ENCODE data around the gene RTKN2.
"Not testable (repeated sequence)": the region's sequence is repeated elsewhere in the genome, so short reads cannot be mapped to it uniquely, and the experiment has no call there.

The RTKN2 gene, protein sequence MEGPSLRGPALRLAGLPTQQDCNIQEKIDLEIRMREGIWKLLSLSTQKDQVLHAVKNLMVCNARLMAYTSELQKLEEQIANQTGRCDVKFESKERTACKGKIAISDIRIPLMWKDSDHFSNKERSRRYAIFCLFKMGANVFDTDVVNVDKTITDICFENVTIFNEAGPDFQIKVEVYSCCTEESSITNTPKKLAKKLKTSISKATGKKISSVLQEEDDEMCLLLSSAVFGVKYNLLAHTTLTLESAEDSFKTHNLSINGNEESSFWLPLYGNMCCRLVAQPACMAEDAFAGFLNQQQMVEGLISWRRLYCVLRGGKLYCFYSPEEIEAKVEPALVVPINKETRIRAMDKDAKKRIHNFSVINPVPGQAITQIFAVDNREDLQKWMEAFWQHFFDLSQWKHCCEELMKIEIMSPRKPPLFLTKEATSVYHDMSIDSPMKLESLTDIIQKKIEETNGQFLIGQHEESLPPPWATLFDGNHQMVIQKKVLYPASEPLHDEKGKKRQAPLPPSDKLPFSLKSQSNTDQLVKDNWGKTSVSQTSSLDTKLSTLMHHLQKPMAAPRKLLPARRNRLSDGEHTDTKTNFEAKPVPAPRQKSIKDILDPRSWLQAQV

DNA sequence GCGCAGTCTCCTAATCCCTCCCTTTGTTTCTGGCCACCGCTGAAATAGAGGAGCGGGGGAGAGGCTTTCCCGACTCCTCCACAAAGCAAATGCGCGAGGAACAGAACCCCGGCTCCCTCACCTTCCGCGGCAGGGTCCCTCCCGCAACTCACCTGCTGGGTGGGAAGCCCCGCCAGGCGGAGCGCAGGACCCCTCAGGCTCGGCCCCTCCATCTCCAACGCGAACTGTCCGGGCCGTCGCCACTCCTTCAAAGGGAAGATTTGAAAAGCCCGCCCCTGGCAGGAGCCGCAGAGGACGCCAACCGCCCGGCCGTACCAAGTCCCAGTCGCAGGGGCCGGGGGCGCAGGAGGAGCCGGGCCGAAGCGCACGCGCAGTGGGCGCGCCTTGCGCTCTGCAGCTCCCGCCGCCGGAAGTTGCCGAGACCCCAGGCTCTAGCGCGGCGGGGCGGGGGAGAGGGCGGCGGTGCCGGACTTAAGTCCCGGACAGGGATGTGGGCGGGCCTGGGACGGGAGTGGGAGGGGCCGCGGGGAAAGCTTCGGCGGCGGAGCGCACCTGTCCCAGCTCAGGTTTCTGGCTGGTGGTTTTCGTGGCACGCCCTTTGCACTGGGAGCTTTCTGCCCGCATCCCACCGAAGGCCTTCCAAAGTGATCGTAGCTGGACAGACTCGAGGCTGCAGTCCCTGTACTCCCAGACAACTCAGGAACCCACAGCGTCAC is at the start of gene RTKN2:
Gene RTKN2 (minus strand): TSS at position 446 of the 716 bp plus-strand sequence. CDS start 234 bp downstream, at position 212.
- no peak for TF ChIP-seq JUND (IDR thresholded peaks at IDR 0.05; ENCODE audit: low read depth)
- in situ Hi-C loops (cut with HindIII; ENCODE audit: low pct_unique_long_range_greater_than_20kb, low sequenced_read_pairs) = no loop called here

DNA sequence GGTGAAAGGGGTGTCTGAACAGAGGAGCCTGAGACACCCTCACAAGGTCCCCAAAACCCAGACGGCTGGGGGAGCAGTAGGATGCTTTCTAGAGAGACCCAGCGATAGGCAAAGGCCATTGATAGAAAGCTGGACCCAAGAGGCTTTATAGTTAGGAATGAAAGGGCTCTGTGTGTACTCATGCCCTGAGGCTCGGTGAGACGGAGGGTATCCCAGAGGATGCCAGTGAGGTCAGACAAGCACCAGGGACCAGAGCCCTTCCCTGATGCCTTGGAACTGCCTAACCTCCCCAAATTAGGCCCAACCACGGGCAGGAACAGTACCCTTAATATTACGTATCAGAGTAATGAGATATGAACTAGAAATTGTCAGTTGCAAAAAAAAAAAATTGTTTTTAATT is 48.6 kb upstream of the RTKN2 start:
- in situ Hi-C loops (cut with HindIII; ENCODE audit: low pct_unique_long_range_greater_than_20kb, low sequenced_read_pairs) = no loop called here
- no peak for DNase-seq (ENCODE audit: low read depth in 1 of 2, low spot score in 1 of 2)
- TF ChIP-seq JUND (IDR thresholded peaks at IDR 0.05; ENCODE audit: low read depth) = no peak

More for the DNA sequence above, at the start of gene RTKN2:
- DNase-seq (ENCODE audit: low read depth in 1 of 2, low spot score in 1 of 2) = peak; percentile 93 to 98

DNA sequence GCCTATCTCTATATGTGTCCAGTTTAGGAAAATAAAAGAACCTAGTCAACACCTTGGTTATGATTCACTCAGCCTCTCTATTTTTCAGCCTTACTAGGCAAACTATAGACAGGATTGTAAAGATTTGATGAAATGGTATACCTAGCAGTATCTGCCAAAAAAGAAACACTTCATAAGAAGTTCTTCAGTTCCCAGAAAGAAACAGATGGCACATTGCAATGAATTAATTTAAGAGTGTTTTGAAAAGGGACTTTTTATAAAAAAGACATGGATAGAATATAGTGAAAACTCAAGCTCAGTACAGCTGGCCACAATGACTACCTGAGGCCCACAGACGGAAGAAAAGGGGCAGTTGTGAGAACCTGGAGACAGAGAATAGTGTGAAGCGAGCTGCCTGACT is 40.6 kb upstream of the RTKN2 start:
- no peak for TF ChIP-seq JUND (IDR thresholded peaks at IDR 0.05; ENCODE audit: low read depth)
- DNase-seq (ENCODE audit: low read depth in 1 of 2, low spot score in 1 of 2) = no peak
- in situ Hi-C loops (cut with HindIII; ENCODE audit: low pct_unique_long_range_greater_than_20kb, low sequenced_read_pairs) = no loop called here

DNA sequence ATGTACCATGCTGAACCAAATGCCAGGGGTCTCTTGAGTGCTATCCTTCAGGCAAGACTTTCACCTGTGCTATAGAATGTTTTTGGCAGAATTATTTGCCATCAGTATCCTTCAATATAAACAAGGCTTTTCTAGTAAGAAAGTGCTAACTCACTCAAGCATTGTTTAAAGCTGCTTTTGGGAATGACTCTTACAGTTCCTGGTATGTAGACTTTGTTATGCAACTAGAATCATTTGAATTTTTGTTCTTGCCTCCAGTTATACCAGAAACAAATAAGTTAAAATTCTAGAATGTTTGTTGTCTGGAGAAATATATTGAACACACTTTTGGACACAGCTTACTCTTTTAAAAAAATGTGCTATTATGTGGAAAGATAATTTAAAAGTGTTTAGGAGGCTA is 39.5 kb upstream of the RTKN2 start:
- DNase-seq (ENCODE audit: low read depth in 1 of 2, low spot score in 1 of 2) = no peak
- in situ Hi-C loops (cut with HindIII; ENCODE audit: low pct_unique_long_range_greater_than_20kb, low sequenced_read_pairs) = no loop called here
- no peak for TF ChIP-seq JUND (IDR thresholded peaks at IDR 0.05; ENCODE audit: low read depth)

DNA sequence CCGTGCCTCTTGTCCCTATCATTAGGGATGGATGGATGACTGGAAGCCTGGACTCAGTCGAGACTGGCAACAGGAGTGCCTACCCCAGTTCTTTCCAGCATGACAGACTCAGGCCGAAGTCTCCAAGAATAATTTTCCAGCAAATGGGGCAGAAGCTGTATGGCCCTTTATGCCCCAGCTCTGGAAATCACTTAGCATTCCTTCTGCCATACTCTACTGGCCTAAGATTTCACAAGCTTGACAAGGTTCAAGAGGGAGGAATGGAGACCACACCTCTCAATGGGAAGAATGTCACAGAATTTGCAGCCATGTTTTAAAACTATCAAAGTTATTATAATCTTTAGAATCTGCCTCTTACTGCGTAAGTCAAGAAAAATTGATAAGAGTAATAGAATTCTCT is 39.0 kb upstream of the RTKN2 start:
- TF ChIP-seq JUND (IDR thresholded peaks at IDR 0.05; ENCODE audit: low read depth) = no peak
- no peak for DNase-seq (ENCODE audit: low read depth in 1 of 2, low spot score in 1 of 2)
- in situ Hi-C loops (cut with HindIII; ENCODE audit: low pct_unique_long_range_greater_than_20kb, low sequenced_read_pairs) = no loop called here

DNA sequence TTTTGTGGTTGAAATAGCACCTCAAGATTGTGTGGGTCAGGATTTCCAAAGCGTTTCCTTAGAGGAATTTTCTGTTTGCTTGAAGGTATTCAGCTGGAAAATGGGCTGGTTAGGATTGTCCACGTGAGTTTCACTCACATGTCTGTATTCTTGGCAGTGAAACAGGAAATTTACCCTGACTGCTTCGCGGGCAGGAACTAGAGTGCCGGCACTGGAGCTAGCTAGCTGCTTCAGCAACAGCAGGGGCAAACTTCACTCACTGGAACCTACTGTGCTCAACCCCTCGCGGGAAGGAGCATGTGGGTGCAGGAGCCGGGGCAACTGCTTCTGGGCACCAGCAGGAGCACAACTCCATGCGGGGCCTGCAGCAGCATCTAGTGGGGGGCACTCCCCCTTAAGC is 38.0 kb upstream of the RTKN2 start:
- DNase-seq (ENCODE audit: low read depth in 1 of 2, low spot score in 1 of 2) = no peak
- in situ Hi-C loops (cut with HindIII; ENCODE audit: low pct_unique_long_range_greater_than_20kb, low sequenced_read_pairs) = no loop called here
- TF ChIP-seq JUND (IDR thresholded peaks at IDR 0.05; ENCODE audit: low read depth) = no peak

DNA sequence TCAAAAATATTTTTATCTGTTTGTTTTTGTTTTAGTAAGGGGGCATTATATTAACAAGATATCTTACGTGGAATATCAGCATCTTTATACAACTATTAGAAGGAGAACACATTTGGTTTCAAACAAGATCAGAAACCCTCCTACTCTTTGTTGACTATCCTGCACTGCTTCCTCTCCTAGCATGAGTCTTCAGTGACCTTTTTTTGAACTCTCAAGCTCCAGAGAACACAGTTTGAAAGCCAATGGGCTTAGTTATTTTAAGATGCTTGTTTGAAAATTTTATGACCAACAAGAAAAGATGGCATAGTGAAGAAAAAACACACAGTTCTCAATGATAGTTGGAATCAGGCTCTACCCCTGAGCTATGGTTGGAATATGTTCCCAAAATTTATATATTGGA is 37.2 kb upstream of the RTKN2 start:
- no peak for DNase-seq (ENCODE audit: low read depth in 1 of 2, low spot score in 1 of 2)
- in situ Hi-C loops (cut with HindIII; ENCODE audit: low pct_unique_long_range_greater_than_20kb, low sequenced_read_pairs) = no loop called here
- TF ChIP-seq JUND (IDR thresholded peaks at IDR 0.05; ENCODE audit: low read depth) = no peak

DNA sequence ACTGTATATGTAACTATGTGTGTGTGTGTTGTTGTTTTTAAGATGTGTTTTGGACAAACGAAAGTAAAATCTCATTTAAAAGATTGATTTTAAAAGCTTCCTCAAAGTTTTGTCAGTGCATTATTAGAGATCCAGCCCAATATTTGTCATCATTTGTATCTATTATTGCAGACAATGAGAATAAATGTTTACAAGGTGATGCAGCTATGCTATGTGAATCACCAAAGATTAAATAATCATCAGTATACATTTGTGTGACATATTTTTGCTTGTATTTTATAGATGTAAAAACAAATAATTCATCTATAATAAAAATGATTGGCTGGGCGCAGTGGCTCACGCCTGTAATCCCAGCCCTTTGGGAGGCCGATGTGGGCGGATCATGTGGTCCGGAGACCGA is 35.3 kb upstream of the RTKN2 start:
- in situ Hi-C loops (cut with HindIII; ENCODE audit: low pct_unique_long_range_greater_than_20kb, low sequenced_read_pairs) = no loop called here
- DNase-seq (ENCODE audit: low read depth in 1 of 2, low spot score in 1 of 2) = no peak
- TF ChIP-seq JUND (IDR thresholded peaks at IDR 0.05; ENCODE audit: low read depth) = no peak

DNA sequence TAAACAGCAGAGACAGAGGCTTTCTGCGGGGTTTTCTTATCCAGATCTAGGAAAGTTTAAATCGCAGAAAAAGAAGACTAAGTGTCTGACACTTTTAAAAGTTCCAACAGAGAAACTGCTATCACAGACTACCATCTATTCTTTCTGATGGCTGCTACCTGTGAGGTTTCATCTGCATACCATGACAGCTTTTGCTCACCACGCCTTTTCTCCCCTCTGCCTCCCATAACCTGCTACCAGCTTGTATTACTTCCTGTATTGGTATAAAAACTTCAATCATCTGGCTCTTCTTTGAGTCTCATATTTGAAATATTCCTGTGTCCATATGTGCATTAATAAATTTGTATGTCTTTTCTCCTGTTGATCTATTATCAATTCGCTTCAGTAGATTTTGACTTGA is 34.1 kb upstream of the RTKN2 start:
- in situ Hi-C loops (cut with HindIII; ENCODE audit: low pct_unique_long_range_greater_than_20kb, low sequenced_read_pairs) = no loop called here
- DNase-seq (ENCODE audit: low read depth in 1 of 2, low spot score in 1 of 2) = no peak
- TF ChIP-seq JUND (IDR thresholded peaks at IDR 0.05; ENCODE audit: low read depth) = no peak

DNA sequence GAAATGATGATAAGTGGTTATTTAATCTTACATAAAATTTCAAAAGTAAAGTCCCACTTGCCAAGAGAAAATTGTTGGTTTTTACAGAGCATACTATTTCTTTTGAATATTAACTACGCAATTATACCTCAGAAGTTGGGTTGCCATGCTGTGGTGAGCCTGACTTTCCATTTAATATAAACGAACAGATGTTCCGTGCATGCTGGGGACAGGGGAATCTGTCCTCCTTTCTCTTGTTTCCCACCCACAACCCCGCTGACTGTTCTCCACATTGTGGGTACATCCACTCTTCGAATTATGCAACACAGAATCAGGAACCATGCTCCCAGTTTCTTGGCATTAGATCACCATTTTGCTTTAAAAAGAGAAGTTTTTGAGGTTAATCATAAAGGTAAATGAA is 29.2 kb upstream of the RTKN2 start:
- no peak for DNase-seq (ENCODE audit: low read depth in 1 of 2, low spot score in 1 of 2)
- no peak for TF ChIP-seq JUND (IDR thresholded peaks at IDR 0.05; ENCODE audit: low read depth)
- in situ Hi-C loops (cut with HindIII; ENCODE audit: low pct_unique_long_range_greater_than_20kb, low sequenced_read_pairs) = no loop called here

DNA sequence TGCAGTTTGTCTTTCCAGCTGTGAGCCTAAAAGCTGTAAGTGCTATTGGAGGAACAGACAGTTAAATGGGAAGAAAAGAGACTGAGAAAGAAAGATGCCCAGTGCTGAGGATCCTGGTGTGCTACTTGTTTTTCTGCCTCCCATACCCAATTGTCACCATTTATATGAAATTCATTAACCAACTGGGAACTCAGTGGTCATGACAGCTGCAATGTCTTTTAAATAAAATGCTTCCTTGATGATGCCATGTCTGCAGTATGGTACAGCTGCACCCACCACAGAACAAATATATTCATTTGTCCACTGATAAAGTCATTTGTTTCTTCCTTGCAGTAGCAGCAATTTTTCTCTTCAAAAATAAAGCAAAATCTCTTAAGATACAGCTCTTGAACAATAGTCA is 15.6 kb upstream of the RTKN2 start:
- in situ Hi-C loops (cut with HindIII; ENCODE audit: low pct_unique_long_range_greater_than_20kb, low sequenced_read_pairs) = no loop called here
- TF ChIP-seq JUND (IDR thresholded peaks at IDR 0.05; ENCODE audit: low read depth) = no peak
- DNase-seq (ENCODE audit: low read depth in 1 of 2, low spot score in 1 of 2) = no peak

DNA sequence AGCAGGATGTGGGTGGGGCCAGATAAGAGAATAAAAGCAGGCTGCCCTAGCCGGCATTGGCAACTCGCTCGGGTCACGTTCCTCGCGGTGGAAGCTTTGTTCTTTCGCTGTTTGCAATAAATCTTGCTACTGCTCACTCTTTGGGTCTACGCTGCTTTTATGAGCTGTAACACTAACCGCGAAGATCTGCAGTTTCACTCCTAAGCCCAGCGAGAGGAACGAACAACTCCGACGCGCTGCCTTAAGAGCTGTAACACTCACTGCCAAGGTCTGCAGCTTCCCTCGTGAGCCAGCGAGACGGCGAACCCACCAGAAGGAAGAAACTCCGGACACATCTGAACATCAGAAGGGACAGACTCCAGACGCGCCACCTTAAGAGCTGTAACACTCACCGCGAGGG is 12.7 kb upstream of the RTKN2 start:
- DNase-seq (ENCODE audit: low read depth in 1 of 2, low spot score in 1 of 2); in situ Hi-C loops (cut with HindIII; ENCODE audit: low pct_unique_long_range_greater_than_20kb, low sequenced_read_pairs): not testable (repeated sequence)

DNA sequence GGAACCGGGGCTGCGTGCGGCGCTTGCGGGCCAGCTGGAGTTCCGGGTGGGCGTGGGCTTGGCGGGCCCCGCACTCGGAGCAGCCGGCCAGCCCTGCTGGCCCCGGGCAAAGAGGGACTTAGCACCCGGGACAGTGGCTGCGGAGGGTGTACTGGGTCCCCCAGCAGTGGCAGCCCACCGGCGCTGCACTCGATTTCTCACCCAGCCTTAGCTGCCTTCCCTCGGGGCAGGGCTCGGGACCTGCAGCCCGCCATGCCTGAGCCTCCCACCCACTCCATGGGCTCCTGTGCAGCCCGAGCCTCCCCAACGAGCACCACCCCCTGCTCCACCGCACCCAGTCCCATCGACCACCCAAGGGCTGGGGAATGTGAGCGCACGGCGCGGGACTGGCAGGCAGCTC is 11.7 kb upstream of the RTKN2 start:
- DNase-seq (ENCODE audit: low read depth in 1 of 2, low spot score in 1 of 2); in situ Hi-C loops (cut with HindIII; ENCODE audit: low pct_unique_long_range_greater_than_20kb, low sequenced_read_pairs): not testable (repeated sequence)

Data from T47D (cell line).